BLaER1 (cell line): ENCODE measurements around the gene CAB39.

Experiments used
- H3K27ac ChIP-seq: shearing (Covaris generic); formaldehyde crosslinking; 2 replicates; pipeline ENCODE4 v1.8.1; 2022
- H3K27me3 ChIP-seq: shearing (Covaris generic); formaldehyde crosslinking; 2 replicates; pipeline ENCODE4 v1.8.1; 2022
- H3K36me3 ChIP-seq: shearing (Covaris generic); formaldehyde crosslinking; 2 replicates; pipeline ENCODE4 v1.8.1; 2022
- H3K4me1 ChIP-seq: shearing (Covaris generic); formaldehyde crosslinking; 2 replicates; pipeline ENCODE4 v1.8.1; 2022
- H3K4me2 ChIP-seq: shearing (Covaris generic); formaldehyde crosslinking; 2 replicates; pipeline ENCODE4 v1.8.1; 2022
- H3K4me3 ChIP-seq: shearing (Covaris generic); formaldehyde crosslinking; 2 replicates; pipeline ENCODE4 v1.8.1; 2022
- H3K9ac ChIP-seq: shearing (Covaris generic); formaldehyde crosslinking; 2 replicates; pipeline ENCODE4 v1.8.1; 2022
- H3K9me3 ChIP-seq: shearing (Covaris generic); formaldehyde crosslinking; 2 replicates; pipeline ENCODE4 v1.8.1; 2022
- H4K20me1 ChIP-seq: shearing (Covaris generic); formaldehyde crosslinking; 2 replicates; pipeline ENCODE4 v1.8.1; 2022
- Cebpa-rat ChIP-seq: shearing (Covaris generic); IDR thresholded peaks from 2 replicates; pipeline ENCODE4 v1.8.1; 2022

CAB39 gene

GRCh38 chr2:230773039-230773773 is 60.6 kb downstream of the CAB39 start:
- peaks cover 39% of the 10 kb centered on the region for H4K20me1 ChIP-seq
- H3K9me3 ChIP-seq: no peaks in the 10 kb centered on the region
- H3K27me3 ChIP-seq: no peaks in the 10 kb centered on the region
- no peaks in the 10 kb centered on the region for H3K4me1 ChIP-seq
- H3K9ac ChIP-seq: no peak overlapping the region
- H3K4me3 ChIP-seq: no peak overlapping the region
- no peak overlapping the region for H3K4me2 ChIP-seq
- H3K36me3 ChIP-seq: peaks cover 81% of the 10 kb centered on the region
- TF ChIP-seq Cebpa-rat: no peak
- no peak overlapping the region for H3K27ac ChIP-seq

GRCh38 chr2:230774348-230774951 is 61.8 kb downstream of the CAB39 start:
- Histone ChIP-seq H3K36me3 (peaks cover 84% of the 10 kb centered on the region), H3K9ac (no peak overlapping the region), H3K9me3 (no peaks in the 10 kb centered on the region), H3K27ac (no peak overlapping the region), H3K4me1 (no peaks in the 10 kb centered on the region), H3K4me3 (no peak overlapping the region), H3K4me2 (no peak overlapping the region), H3K27me3 (no peaks in the 10 kb centered on the region), H4K20me1 (peaks cover 52% of the 10 kb centered on the region)
- TF ChIP-seq Cebpa-rat: no peak

- H3K9ac ChIP-seq: no peak overlapping the region
- peaks cover 92% of the 10 kb centered on the region for H3K36me3 ChIP-seq
- H4K20me1 ChIP-seq: peaks cover 64% of the 10 kb centered on the region
- H3K27me3 ChIP-seq: no peaks in the 10 kb centered on the region
- H3K4me1 ChIP-seq: no peaks in the 10 kb centered on the region
- no peak overlapping the region for H3K4me2 ChIP-seq
- no peaks in the 10 kb centered on the region for H3K9me3 ChIP-seq
- H3K4me3 ChIP-seq: no peak overlapping the region
- TF ChIP-seq Cebpa-rat: no peak
- H3K27ac ChIP-seq: no peak overlapping the region
These were observed 63.1 kb downstream of the CAB39 start for GRCh38 chr2:230775737-230776136.

GRCh38 chr2:230777721-230778120 is 65.1 kb downstream of the CAB39 start:
- no peak overlapping the region for H3K4me2 ChIP-seq
- no peak overlapping the region for H3K27ac ChIP-seq
- peaks cover 3% of the 10 kb centered on the region; the same call in 1 of the 2 replicates for H3K9me3 ChIP-seq
- H4K20me1 ChIP-seq: peaks cover 71% of the 10 kb centered on the region
- H3K9ac ChIP-seq: no peak overlapping the region
- no peak for TF ChIP-seq Cebpa-rat
- H3K36me3 ChIP-seq: peaks cover 94% of the 10 kb centered on the region
- no peaks in the 10 kb centered on the region for H3K27me3 ChIP-seq
- no peak overlapping the region for H3K4me3 ChIP-seq
- no peaks in the 10 kb centered on the region for H3K4me1 ChIP-seq

- no peaks in the 10 kb centered on the region for H3K27me3 ChIP-seq
- no peak overlapping the region for H3K4me2 ChIP-seq
- H3K36me3 ChIP-seq: peaks cover 94% of the 10 kb centered on the region
- H3K4me3 ChIP-seq: no peak overlapping the region
- no peak overlapping the region for H3K9ac ChIP-seq
- H4K20me1 ChIP-seq: peaks cover 71% of the 10 kb centered on the region
- H3K9me3 ChIP-seq: peaks cover 11% of the 10 kb centered on the region
- no peak for TF ChIP-seq Cebpa-rat
- H3K27ac ChIP-seq: no peak overlapping the region
- no peaks in the 10 kb centered on the region for H3K4me1 ChIP-seq
These were observed 65.9 kb downstream of the CAB39 start for GRCh38 chr2:230778350-230779063.

DNA sequence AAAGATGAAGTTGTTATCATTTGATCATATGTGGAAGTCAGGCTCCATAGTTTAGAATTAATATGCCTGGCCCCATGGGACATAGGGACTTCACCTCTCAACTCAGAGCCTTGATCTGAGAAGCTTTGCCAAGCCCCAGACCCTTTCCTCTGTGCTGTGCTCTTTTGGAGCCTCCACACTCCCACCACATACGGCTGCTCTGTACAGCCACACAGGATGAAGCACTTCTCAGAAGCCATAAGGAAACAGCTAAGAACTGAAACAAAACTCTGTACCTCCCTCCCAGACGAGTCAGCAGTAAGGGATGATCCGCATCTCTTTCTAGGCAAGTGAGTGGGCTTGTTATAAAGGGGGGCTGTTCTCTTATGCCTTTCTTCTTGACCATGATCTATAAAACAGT is 66.5 kb downstream of the CAB39 start:
- Histone ChIP-seq H3K4me3 (no peak overlapping the region), H3K27ac (no peak overlapping the region), H3K9ac (no peak overlapping the region), H3K4me1 (no peaks in the 10 kb centered on the region), H3K27me3 (no peaks in the 10 kb centered on the region), H3K4me2 (no peak overlapping the region), H3K36me3 (peaks cover 94% of the 10 kb centered on the region), H4K20me1 (peaks cover 71% of the 10 kb centered on the region), H3K9me3 (peaks cover 17% of the 10 kb centered on the region)
- no peak for TF ChIP-seq Cebpa-rat

DNA sequence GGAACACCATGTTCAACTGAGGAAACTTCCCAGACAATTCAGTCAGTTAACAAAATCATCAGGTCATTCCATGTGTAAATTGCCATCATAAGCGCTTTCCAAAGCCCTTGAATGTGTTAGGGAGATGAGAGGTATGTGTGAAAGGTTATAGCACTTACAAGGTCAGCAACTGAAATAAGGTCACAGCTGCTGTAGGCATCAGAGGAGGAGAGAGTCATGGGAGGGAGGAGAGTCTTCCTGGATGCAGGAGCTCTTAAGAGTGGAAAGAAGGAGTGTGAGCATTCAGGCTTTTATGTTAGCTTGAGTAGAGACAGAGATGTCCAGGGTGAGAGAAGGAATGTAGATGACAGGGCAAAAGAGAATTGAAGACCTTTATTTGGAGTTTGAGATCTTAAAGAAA is 67.0 kb downstream of the CAB39 start:
- no peak overlapping the region for H3K4me2 ChIP-seq
- H3K36me3 ChIP-seq: peaks cover 96% of the 10 kb centered on the region
- no peaks in the 10 kb centered on the region for H3K4me1 ChIP-seq

DNA sequence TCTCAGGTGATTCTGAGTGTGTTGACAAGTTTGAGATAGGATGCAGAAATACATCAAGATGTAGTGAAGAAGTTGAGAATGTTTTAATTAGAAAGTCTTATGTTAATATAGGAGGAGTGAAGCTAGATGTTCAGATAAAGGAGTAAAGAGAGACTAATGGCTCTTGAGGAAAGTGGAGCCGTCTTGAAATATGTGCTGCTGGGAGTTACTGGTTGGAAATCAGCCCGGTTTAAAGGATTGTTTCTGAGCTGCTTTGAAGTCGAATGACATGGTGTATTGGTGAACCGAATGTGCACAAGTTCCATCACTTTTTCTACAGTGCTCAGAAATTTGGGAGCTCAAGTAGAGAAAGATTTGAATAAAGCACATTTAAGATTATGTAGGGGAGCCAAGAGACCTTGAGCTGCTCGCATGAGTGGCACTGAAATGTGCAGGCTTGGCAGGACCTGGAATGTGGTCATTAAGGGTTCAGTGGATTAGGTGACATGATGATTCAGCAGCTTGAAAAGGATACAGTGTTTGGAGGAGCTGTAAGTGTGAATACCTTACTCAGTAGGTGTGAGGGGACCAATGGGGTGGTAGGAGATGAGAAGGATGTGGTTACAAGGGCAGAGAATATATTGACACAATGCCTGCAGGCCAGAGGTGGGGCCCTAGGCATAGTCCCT is 68.6 kb downstream of the CAB39 start:
- Histone ChIP-seq H3K9ac (no peak overlapping the region), H3K27me3 (no peaks in the 10 kb centered on the region), H3K4me2 (no peak overlapping the region), H3K36me3 (peaks cover 91% of the 10 kb centered on the region), H4K20me1 (peaks cover 60% of the 10 kb centered on the region), H3K9me3 (peaks cover 30% of the 10 kb centered on the region), H3K27ac (no peak overlapping the region), H3K4me3 (no peak overlapping the region), H3K4me1 (no peaks in the 10 kb centered on the region)
- TF ChIP-seq Cebpa-rat: no peak

More for the DNA sequence above, 67.0 kb downstream of the CAB39 start:
- Histone ChIP-seq H4K20me1 (peaks cover 71% of the 10 kb centered on the region), H3K27ac (no peak overlapping the region), H3K9me3 (peaks cover 22% of the 10 kb centered on the region), H3K4me3 (no peak overlapping the region), H3K9ac (no peak overlapping the region), H3K27me3 (no peaks in the 10 kb centered on the region)
- TF ChIP-seq Cebpa-rat: no peak

DNA sequence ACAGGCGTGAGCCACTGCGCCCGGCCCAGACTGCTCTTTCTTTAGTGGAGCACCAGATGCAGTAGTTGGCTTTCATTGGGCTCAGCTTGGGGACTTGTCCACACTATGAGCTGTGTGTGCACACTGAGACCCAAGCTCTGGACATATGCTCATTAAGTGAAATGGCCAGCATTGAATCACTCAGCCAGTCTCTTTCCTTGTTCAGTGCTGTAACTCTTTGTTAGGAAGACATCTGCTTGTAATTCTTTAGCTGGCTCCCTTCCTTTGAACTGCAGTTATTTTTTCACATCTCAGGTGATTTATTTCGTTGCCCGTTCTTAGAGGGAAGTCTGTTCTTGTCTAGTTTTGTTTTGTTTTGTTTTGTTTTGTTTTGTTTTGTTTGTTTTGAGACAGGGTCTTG is 70.5 kb downstream of the CAB39 start:
- peaks cover 92% of the 10 kb centered on the region for H3K36me3 ChIP-seq
- no peak for TF ChIP-seq Cebpa-rat
- H3K9me3 ChIP-seq: peaks cover 47% of the 10 kb centered on the region
- no peak overlapping the region for H3K4me3 ChIP-seq
- peaks cover 41% of the 10 kb centered on the region for H4K20me1 ChIP-seq
- no peaks in the 10 kb centered on the region for H3K27me3 ChIP-seq
- H3K4me2 ChIP-seq: no peak overlapping the region
- no peak overlapping the region for H3K27ac ChIP-seq
- no peaks in the 10 kb centered on the region for H3K4me1 ChIP-seq
- H3K9ac ChIP-seq: no peak overlapping the region
